Fibroblast of the conjunctiva (primary cell): ENCODE measurements around the gene PVALB.

Experiments used
- DNase-seq: peaks from one replicate; pipeline ENCODE4 v3.0.0-alpha.2; 2010; ENCODE audit warnings: low read depth

The PVALB gene, protein sequence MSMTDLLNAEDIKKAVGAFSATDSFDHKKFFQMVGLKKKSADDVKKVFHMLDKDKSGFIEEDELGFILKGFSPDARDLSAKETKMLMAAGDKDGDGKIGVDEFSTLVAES

DNA sequence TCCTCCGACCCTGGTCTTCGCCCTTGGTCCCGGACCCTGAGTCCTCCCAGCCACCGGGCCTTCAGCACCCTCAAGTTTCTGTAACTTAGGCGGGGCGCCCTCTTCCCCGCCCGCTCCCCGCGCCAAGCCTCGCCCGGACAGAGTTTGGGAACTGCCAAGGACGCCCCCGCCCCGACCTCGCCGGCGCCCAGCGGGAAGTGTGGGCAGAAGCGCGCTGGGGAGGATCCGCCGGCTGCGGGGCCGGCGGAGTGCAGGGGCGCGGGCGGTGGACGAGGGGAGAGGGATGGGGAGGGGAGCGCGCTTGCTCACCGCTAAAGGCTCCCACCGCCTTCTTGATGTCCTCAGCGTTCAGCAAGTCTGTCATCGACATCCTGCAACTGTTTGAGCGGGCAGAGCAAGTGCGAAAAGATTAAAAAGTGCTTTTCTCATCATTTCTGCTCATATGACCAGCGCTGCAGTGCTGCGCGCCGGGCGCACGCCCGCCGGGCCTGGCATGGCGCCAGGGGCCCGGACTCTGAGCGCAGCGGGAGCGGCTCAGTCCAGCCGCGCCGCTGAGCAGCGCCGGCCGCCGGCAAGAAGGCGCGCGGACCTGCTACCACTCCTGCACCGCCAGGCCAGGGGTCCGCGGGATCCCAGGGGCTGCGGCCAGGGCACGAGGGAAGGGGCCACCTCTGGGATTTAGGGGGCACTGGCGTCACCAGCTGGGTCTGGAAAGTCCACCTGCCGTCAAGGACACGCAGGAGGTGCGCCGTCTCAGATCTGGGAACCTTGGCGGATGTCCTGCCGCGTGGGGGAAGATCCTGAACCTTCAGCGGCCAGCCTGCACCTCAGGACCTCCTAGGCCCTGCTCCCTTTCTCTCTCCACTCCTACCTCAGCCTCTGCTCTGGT is at the start of gene PVALB:
TSS of gene PVALB (minus strand) at position 400 of the 889 bp plus-strand sequence. CDS start at position 370, 30 bp downstream.
- no peak for DNase-seq

DNA sequence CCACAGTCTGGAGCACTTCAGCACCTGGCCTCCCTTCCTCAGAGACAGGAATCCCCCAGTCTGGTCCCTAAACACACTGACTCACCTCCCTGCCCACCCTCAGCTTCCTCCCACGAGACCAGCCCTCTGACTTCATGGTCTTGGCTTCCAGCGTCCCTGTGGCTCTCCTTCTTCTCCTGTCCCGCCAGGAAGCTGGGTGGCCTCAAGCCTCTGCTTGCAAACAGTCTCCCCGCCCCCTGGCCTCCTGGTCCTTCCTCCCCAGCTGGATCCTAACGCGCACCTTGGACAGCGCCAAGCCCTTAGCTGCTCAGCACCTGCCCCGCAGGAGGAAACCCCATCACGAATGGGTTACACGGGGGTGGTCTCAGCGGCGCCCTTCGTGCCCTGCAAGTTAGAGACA is 48.5 kb upstream of the PVALB start:
- no peak for DNase-seq

DNA sequence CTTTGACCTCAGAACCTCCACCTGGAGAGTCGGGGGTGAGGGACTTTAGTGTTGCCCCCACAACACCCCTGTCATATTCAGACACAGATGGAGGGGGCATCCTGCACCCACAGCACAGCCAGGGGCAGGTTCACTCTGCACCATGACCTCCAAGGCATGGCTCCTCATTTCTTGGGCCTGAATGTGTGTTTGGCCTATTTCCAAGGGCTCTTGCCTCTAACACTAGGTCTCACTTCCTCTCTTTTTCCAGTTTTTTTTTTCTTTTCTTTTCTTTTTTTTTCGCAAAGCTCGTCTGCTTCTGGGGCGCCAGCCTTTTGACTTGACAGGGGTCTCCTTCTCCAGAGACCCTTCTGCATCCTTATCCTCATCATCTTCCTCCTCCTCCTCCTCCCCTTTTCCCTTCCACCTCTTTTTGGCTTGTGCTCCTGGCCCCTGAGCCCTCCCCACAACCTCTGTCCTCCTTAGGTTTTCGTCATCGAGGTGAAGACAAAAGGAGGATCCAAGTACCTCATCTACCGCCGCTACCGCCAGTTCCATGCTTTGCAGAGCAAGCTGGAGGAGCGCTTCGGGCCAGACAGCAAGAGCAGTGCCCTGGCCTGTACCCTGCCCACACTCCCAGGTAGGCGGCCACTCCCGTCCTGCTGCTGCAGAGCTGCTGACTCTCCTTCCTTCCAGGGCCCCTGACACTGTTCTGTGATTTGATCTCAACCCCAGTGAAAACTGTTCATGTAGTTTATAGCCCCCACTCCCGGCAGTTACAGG is 47.8 kb upstream of the PVALB start:
- no peak for DNase-seq

DNA sequence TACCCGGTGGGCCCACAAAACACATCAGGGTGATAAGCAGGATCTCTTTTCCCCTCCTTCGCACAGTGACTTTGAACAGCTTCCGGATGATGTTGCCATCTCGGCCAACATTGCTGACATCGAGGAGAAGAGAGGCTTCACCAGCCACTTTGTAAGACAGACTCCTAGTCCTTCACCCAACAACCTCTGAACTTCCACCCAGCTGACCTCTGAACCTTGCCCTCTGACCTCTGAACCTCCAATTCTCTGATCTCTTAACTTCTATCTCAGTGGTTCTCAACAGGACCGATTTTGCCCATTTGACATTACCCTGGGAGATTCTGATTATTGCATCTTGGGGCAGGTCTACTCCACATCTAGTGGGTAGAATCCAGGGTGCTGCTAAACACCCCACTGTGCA is 47.1 kb upstream of the PVALB start:
- DNase-seq, result no peak

DNA sequence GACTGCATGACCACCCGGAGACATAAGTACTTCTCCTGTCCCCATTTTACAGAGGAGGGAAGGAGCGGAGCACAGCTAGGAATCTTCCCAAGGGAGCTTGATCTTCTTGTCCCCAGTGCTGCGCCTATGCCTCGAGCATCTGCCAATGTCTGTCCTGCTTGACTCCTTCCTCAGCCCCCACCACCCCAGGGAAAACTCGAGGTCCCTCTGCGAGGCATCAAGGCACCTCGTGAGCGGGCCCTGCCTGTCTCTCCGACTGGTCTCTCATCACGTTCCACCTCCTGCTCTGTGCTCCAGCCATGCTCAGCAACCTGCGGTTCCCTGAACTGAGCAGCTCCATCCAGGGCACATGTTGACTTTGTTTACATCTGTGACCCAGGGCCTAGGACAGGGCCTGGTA is 46.4 kb upstream of the PVALB start:
- DNase-seq, result no peak

DNA sequence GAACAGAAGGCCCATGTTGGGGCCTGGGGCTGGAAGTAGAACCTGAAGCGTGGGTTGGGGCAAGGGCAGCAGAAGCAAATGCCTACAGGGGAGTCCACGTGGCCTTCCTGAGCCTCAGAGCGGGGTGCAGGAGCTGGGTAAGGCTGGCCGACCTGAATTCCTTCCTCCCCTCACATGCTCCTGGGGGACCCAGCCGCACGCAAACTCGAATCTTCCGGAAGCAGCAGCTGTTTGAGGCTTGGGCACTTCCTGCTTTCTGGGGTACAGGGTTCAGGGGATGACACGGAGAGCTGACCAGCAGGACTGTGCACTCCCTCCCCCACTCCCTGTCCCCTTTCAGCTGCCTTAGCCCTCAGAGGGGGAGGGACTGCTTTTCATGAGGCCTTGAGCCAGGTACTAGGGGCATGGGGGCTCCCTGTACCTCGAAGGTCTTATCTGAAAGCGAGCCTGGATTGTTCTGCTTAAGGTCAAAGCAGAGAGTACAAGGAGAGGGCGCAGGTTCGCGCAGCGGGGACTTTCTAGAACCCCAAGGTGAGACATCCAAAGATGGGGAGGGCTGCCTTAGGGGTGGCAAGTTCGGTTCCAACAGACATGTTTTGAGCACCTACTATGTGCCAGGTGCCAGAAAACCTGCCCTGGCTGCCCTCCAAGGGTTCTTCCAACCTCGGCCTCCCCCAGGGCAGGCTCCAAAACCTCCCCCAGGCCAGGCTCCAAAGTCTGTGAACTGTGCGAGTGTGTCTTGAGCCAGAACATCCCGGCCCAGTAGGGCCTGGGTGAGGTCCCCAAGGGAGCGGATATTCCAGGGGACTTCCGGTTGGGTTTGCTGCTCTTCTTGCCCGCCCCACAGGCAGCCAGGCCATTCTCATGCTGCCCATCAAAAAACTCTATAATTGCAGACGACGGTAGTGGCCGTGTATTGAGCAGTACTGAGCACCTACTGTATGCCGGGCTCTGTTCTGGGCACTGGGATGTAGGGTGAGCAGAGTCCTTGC is 45.7 kb upstream of the PVALB start:
- no peak for DNase-seq

DNA sequence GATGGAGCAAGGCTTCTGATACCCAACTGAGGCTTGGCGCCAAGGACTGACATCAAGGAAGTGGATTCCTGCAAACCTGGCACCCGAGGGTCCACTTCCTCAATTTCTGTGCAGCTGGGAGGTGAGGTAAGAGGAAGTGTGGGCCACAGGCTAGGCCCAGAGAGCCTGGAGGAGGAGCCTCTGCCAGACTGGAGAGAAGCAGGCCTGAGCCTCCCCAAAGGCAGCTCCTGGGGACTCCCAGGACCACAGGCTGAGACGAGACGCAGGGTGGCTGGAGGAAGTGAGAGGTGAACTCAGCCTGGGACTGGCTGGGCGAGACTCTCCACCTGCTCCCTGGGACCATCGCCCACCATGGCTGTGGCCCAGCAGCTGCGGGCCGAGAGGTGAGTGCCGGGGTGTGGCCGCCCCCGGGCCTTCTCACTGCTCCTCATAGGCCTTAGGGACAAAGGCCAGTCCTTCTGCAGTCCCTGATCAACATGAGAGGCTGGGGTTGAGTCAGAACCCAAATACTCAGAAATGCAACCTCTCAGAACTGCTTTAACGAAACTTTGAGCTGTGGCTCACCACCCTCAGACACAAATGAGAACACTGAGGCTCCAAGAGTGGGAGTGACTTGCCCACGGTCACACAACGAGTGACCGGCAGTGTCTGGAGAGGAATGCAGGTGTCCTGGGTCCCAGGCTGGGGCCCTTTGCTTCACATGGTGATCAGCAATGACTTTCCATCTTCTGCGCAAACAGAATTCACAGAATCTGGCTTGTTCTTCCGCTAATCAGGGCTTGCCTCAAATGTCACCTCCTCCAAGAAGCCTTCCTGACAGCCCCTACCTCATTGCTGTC is 44.2 kb upstream of the PVALB start, which contains the start of gene NCF4:
TSS of gene NCF4 (plus strand) at position 186 of the 839 bp plus-strand sequence. CDS start at position 352, 166 bp downstream.
- DNase-seq, result no peak

DNA sequence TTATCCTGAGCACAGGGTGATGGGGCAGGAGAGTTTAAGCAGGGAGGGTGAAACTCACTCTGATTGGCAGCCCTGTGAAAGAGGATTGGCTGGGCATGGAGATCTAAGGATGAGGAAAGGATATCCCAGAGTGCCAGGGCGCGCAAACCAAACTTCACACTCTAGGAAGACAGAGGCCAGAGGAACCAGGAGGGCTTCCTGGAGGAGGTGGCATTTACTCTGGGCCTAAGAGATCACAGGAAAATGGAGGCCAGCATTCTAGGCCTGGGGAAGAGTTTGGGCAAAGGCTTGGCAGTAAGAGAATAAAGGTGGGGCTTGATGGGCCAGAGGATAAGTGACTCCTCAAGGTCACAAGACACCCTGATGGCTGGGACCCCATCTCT is 43.6 kb upstream of the PVALB start:
- no peak for DNase-seq

DNA sequence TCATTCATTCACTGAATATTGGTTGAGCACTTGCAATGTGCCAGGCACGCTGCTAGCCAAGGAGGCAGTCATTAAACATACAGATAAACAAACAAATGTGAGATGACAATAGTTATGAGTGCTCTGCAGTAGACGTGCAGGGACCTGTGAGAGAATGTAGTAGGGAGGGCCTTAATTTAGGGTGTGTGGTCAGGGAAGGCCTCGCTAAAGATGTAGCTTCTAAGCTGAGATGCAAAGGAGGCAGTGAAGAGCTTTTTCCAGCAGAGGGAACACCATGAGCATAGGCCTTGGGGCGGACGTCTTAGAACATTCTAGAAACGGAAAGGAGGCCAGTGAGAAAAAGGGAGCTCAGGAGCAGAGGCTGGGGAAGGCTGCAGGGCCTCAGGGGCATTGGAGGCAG is 43.2 kb upstream of the PVALB start:
- no peak for DNase-seq

DNA sequence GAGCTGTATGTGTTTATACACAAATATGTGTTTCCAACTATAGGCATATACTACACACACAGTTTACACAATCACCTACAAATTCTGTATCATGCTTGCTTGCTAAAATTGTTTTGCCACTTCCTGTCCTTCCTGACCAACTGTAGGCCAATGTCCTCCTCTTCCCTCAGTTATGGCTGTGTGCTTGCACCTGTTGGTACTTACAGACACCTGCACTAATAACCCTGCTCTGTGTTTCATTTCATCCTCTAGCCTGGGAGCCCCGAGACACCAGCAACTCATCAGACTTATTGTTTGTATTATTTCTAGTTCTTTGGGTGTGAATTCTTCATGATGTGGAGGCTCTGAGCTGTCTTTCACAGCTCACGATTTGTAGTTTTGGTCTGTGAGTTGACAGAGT is 42.1 kb upstream of the PVALB start:
- no peak for DNase-seq

DNA sequence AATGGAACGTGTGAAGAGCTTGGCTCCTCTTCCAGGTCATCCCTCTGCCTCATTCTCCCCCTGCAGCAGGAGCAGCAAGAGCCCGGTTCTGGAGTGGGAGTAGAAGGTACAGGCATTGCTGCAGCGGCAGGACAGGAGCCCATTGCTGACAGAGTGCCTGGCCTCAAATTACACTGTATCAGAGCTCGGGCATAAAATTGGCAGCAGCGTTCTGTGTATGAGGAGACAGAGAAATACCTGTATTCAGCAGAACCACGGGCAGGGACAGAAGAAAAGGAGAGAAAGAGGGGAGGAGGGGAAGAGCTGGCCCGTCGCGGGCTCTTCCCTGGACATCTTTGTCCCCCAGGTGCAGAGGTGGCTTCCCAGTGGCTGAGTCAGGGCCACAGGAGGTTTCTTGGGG is 41.3 kb upstream of the PVALB start:
- no peak for DNase-seq

DNA sequence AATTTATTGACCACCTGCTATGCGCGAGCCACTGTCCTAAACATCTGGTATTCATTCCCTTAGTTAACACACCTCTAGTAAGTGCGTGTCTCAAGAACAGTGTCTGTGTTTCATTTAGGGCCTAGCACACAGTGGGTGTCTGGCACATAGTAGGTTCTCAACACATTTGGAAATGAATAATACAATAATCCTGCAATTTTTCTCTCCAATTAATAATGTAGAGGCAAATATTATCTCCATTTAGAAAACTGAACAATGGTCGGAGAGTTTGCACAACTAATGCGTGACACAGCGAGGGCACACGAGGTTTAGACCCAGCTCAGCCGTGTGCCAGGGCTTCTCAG is 39.9 kb upstream of the PVALB start:
- DNase-seq, result no peak

DNA sequence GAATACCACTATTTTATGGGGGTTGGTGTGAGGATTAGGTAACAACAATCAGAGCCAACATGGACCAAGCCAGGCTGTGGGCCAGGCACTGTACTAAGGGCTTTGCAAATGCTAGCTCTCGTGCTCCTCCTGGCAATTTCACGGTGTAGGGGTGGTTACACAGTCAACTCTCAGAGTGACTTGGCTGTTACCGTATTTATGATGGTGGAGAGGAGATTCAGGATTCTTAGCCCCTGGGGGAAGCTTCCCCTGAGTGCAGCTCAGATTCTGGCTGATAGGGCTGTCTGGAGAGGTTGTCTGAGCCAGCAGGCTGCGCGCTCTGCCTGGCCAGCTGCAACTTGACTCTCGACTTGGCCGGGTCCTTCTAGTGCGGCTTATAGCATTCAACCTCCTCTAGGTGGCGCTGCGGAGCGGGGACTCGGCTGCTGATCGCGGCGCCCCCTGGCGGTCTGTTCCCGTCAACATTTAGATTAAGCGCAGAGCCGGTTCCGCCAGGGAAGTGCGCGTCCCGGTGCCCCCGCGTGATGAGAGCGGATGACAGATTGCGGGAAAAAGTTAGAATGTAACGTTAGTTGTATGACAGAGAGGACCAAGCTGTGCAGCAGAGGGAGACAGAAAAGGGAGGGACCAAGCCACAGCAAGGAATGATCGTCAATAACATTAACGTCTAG is 39.4 kb upstream of the PVALB start:
- DNase-seq, result peak; percentile 76

DNA sequence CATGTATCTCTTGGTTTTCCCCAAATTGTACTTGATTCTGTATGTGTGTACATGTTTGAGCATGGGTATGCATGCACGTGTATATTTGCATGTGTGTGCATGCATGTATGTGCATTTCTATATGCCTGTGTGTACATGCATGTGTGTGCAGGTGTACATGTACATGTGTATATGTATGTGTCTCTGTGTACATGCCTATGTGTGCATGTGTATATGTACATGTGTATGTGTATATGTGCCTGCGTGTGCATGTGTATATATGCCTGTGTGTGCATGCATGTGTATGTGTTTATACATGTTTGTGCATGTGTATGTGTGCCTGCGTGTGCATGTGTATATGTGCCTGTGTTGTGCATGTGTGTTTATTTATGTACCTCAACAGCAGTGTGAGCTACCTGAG is 38.6 kb upstream of the PVALB start:
- DNase-seq, result no peak

DNA sequence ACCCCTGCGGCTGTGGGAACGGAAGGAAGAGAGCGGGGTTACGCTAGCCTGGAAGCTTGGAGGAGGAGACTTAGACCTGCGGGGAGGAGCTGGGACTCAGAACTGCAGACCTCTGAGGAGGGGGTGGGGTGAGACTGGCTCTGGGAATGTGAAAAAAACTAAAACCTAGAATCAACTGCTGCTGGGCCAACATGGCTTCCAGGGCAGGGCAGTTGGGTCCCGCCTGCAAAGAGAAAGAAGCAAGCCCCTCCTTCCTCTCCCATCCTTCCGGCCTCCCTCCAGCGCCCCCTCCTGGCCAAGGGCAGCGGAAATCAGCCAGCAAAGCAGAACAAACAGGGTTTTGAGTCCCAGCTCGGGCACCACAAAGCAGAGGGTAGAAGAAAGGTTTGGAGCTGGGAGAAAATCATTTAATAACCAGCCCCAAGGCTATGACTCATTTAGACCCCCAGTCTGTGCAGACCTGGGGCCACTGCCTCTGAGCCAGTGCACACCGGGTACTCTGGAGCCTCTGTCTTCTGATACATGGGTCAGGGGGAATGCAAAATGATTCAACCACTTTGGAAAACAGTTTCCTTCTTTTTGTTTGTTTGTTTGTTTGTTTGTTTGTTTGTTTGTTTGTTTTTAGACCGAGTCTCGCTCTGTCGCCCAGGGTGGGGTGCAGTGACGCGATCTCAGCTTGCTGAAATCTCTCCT is 36.7 kb upstream of the PVALB start:
- DNase-seq, result no peak

DNA sequence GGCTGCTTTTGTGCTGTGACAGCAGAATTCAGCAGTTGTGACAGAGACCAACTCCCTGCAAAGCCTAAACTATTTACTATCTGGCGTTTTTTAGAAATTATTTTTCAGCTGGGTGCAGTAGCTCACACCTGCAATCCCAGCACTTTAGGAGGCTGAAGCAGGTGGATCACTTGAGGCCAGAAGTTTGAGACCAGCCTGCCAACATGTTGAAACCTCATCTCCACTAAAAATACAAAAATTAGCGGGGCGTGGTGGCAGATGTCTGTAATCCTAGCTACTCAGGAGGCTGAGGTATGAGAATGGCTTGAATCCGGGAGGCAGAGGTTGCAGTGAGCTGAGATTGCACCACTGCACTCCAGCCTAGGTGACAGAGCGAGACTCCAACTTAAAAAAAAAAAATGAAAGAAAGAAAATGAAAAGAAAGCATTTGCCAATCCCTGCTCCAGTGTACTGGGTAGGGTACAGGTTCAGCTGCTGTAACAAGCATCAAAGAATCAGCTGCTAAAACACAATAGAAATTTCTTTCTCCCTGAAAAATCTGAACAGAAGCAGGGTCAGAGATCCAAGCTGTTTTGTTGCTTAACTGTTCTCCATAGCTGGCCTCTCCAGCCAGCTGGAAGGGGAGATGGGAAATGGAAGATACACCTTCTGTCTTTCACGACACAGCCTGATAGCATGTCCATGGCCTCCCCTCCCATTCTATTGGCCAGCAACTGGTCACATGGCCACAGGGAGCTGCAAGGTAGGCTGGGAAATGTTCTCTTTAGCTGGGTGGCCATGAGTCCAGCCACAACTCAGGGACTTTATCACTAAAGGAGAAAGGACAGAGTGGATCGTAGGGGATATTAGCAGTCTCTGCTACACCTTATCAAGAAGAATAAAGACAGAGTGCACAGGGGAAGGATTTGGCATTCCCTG is 35.5 kb upstream of the PVALB start:
- no peak for DNase-seq

DNA sequence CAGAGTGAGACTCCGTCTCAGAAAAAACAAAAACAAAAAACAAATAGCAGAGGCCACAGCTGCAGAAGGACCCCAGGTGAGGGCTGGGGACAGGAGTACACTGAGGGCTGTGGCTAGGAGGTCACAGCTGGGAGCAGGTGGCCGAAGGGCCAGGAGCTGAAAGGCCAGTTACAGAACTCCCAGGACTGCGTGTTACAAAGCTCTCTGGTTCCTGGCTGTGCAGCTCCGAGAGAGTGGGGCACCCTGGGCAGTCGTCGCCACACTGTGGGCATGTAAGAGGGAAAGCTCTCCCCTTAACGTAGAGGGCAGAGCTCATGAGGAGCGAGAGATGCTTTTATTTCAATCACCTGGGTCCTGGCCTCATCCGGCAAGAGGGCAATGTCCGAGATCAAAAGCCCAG is 33.8 kb upstream of the PVALB start:
- DNase-seq, result no peak

DNA sequence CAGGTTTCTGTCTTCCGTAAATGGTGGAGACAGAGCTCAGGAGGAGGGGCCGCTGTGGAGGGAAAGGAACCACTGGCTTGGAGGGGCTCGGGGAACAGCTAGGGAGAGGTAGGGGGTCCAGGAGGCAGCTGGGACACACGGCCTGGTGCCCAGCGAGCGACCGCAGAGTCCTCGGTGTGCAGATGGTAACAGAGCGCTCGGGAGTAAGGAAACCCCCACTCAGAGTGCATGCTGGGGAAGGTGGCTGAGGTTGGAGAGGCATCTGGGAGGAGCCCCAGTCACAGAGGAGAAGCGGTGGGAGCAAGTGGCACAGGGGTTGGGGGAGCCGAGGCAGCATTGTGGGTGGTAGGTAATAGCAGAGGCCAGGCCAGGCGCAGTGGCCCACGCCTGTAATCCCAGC is 33.2 kb upstream of the PVALB start:
- no peak for DNase-seq

DNA sequence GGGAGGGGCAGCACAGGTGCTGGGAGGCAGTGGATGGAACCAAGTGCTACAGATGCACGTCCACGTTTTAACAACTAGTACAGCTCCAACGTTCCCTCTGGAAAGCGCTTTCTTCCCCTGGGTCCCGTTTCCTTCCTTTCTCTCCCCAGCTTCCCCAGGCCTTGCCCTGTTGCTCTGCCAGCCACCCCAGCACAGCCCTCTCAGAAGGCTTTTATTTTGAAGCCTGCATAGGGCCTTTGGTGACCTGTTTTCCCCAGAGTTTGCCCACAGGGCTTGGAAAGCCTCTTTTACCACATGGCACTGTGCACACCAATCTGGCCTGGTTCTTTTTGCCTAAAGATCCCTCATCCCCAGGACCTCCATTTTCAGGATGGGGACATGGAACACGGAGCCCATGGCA is 30.1 kb upstream of the PVALB start:
- no peak for DNase-seq
